HG02763 (cell line): ENCODE measurements around the gene CLEC20A.

Experiments
- ATAC-seq: cut with Tn5 transposase; IDR thresholded peaks from one replicate; pipeline ENCODE4 v1.9.1; 2021; ENCODE audit warnings: mild to moderate bottlenecking, moderate library complexity; ENCODE audit not compliant: unreplicated experiment

Gene CLEC20A

DNA sequence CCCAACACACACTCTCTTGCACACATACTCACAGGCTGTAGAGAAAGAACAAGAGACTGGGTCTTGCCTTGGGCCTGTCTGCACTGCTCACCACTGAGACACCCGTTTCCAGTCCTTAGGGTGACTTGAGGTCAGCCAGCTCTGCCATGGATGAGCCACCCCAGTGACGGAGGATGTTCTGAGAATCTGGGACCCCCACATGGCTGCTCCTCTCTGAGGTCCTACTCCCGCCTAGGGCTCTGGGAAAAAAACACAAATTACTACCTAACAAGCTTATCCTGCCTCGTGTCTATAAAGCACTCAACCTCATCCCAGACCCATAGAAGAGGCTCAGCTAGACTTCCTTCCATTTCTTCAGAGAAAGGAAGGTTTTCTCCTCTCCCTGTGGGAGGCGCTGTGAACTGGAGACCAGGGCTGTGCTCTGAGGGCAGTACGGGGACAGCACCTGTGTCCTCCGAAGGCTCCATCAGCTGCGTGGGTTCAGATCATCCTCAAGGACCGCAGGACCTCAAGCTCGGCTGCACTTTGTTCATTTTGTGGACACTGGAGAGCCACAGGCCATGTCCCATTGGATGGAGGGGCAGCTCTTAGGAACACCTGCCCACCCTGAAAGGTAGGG lies 4.3 kb upstream of the CLEC20A start:
- no peak for ATAC-seq

GRCh38 chr1:178500091-178500770 lies 3.5 kb upstream of the CLEC20A start:
- no peak for ATAC-seq

GRCh38 chr1:178498896-178499675 lies 2.3 kb upstream of the CLEC20A start:
- no peak for ATAC-seq

DNA sequence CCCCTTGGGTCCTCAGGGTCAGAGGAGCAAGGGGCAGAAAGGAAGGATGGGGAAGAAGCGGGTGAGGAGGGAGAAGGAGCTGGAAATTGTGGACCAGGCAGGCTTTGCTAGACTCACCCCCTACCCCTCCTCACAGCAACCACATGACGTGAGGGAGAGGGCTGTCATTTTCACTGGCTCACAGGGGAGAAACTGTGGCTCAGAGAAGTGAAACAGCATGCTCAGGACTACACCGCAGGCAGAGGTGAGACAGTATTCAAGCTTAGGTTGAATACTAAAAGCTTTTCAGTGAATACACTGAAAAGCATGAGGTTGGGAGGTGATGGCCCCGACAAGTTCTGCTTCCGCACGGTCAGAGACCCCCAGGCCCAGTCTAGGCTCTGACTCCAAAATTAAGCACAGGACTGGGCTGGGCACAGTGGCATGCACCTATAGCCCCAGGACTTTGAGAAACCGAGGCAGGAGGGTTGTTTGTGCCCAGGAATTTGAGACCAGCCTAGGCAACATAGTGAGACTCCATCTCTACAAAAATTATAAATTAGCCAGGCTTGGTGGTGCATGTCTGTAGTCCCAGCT lies 1.2 kb upstream of the CLEC20A start:
- ATAC-seq = no peak

DNA sequence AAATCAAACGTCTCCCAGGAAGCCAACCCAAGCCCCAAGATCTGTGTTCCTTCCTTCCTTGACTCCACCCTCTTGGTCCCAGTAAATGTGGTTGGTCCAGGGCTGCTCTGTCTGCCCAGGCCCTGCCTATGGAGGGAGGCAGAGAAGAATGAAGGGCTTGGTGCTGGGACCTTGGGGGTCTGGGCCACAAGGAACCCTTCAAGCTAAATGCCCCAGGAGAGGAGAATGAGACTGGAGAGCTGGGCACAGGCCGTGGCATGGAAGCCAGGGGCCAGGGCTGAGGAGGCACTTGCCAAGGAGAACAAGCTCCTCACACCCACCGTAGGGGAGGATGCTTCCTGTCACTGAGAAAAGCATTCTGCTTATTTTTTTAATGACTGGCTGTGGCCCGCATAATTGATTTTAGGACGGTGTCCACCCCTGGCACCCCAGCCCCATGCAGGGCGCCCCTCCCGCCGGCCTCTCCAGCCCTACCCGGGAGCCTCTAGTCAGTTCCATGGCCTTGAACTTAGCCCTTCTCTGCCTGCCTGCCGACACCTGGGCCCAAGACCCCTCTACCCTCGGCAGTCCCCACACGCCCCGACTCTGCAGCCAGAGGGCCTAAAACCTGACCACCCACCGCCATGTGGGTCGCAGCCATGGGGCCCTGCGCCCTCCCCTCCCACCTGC lies 889 bp downstream of the CLEC20A start:
- no peak for ATAC-seq

DNA sequence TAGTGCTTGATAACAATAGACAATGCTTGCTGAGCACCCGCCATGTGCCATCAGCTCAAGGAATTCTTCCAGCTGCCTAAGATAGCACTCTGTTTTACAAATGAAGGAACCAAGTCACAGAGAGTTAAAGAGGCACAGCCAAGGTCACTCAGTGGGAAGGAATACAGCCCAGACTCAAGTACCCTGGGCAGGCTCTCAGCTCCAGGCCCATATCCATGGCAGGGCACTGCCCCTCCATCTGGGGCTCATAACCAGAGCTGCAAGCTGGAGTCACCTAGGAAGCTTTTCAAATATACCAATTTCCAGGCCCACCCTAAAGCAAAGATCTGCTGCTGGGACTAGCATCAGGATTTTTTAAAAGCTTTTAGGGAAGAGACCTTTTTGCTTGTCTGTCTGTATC lies 1.6 kb downstream of the CLEC20A start:
- no peak for ATAC-seq

GRCh38 chr1:178494569-178494971 lies 2.2 kb downstream of the CLEC20A start:
- no peak for ATAC-seq

DNA sequence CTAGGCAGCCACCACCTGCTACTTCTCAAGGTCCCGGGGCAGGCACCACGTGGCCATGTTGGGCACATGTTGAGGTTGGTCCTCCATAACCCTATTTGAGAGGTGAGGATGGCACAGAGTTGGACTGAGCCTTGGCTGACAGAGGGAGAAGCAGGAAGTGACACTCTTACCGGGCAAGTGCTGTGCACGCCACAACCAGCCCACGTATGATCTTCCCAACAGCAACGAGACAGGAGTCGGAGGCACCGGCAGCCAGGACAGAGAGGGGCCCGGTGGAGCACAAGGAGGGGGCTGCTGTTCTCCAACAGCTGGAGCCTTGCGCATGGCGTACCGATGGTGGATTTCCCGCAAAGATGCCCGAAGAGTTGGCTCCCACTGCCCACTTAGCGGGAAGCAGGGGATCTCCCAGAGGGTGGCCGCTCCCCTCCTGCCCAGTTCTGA lies 3.4 kb downstream of the CLEC20A start:
- no peak for ATAC-seq

GRCh38 chr1:178492341-178492740 lies 4.4 kb downstream of the CLEC20A start:
- no peak for ATAC-seq

- no peak for ATAC-seq
Measured at GRCh38 chr1:178491721-178492120, 5.0 kb downstream of the CLEC20A start.

- ATAC-seq = no peak
Measured at GRCh38 chr1:178490967-178491366, 5.8 kb downstream of the CLEC20A start.

- no peak for ATAC-seq
Measured at GRCh38 chr1:178490136-178490535, 6.6 kb downstream of the CLEC20A start.

- no peak for ATAC-seq
Measured at GRCh38 chr1:178489399-178489798, 7.4 kb downstream of the CLEC20A start.

- no peak for ATAC-seq
Measured at GRCh38 chr1:178488393-178488792, 8.4 kb downstream of the CLEC20A start.

DNA sequence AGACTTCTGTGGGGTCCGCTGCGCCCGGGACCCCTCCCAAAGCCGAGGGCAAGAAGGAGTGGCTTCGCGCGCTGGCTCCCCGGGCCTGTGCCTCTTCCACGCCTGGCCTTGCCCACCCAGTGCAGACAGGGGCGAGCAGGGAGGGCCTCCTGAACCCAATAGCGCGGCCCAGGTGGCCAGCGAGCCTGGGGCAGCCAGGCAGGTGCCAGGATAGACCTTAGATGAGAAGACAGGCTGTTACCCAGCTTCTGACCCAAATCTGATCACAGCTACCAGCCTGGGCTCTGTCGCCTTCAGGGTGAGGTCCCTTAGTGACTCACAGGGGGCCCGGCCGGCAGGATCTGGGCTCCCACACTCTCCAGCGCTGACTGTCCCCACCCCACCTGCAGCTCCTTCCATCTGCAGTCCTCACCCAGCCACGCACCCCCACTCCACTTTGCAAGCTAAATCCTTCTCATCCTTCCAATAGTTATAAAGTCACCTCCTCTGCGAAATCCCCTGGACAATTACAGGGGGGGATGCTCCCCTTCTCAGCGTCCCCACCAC lies 9.6 kb downstream of the CLEC20A start:
- ATAC-seq = no peak

- ATAC-seq = no peak
Measured at GRCh38 chr1:178486100-178487069, 10.4 kb downstream of the CLEC20A start.

GRCh38 chr1:178485541-178485981 lies 11.2 kb downstream of the CLEC20A start:
- ATAC-seq = no peak

GRCh38 chr1:178484698-178485225 lies 12.0 kb downstream of the CLEC20A start:
- ATAC-seq = no peak

DNA sequence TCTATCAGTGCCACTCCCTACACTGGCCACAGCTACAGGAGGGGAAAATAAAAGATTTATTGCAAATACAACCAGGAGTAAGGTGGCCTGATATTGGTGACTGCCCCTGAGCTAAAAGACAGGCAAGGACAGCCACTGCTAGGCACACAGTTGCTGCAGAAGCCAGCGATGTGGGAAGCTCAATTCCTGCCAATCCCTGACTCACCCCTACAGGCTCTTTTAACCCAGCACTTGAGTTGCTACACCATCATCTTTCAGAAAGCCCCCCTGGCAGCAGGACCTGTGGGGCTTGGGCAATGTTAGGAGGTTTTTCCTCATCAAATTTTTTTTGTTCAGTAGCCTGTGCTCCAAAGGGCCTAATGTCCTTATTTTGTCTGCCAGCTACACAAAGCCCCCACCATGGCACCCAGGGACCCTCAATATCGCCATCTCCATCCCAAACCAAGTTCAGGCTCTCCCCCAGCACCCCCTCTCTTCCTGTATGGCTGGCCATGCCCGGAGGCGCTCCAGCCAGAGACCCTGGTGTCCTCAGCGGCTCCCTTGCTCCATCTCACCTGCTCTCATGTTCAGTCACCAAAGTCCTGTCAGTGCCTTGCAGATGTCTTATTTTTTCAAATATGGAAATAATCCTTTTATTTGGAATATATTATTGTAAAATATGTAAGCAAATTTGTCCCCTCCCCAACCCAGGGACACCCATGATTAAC lies 13.4 kb downstream of the CLEC20A start:
- ATAC-seq = no peak
